HK-2 (cell line): Measurements from ENCODE around the gene IL6ST.
"Not testable (repeated sequence)": the region's sequence is repeated elsewhere in the genome, so short reads cannot be mapped to it uniquely, and the experiment has no call there.

Experiments used
- DNase-seq: peaks from one replicate; pipeline ENCODE4 v3.0.0-alpha.2; 2018; ENCODE audit not compliant: unreplicated experiment

The IL6ST gene

GRCh38 chr5:55966284-55966683 lies 28.5 kb downstream of the IL6ST start:
- DNase-seq = no peak

- no peak for DNase-seq
These were observed 29.2 kb downstream of the IL6ST start for GRCh38 chr5:55965525-55965924.

- no peak for DNase-seq
These were observed 34.0 kb downstream of the IL6ST start for GRCh38 chr5:55960779-55961178.

GRCh38 chr5:55959208-55959607 lies 35.6 kb downstream of the IL6ST start:
- no peak for DNase-seq

GRCh38 chr5:55941154-55941553 lies 53.6 kb downstream of the IL6ST start:
- not testable (repeated sequence) for DNase-seq

GRCh38 chr5:55937598-55937997 lies 57.2 kb downstream of the IL6ST start:
- not testable (repeated sequence) for DNase-seq

GRCh38 chr5:55936100-55936693 lies 58.6 kb downstream of the IL6ST start:
- DNase-seq = peak; percentile 45

- no peak for DNase-seq
These were observed 59.4 kb downstream of the IL6ST start for GRCh38 chr5:55935371-55935770.

- DNase-seq = no peak
These were observed 60.0 kb downstream of the IL6ST start for GRCh38 chr5:55934720-55935119.

- no peak for DNase-seq
These were observed 60.6 kb downstream of the IL6ST start for GRCh38 chr5:55934115-55934613.

GRCh38 chr5:55933377-55934114 lies 61.2 kb downstream of the IL6ST start:
- DNase-seq = no peak

GRCh38 chr5:55932700-55933099 lies 62.1 kb downstream of the IL6ST start:
- no peak for DNase-seq

GRCh38 chr5:55929020-55929799 lies 65.6 kb downstream of the IL6ST start:
- no peak for DNase-seq

GRCh38 chr5:55927861-55928655 lies 66.7 kb downstream of the IL6ST start:
- DNase-seq = no peak

- no peak for DNase-seq
These were observed 68.3 kb downstream of the IL6ST start for GRCh38 chr5:55926476-55926875.

- no peak for DNase-seq
These were observed 69.1 kb downstream of the IL6ST start for GRCh38 chr5:55925712-55926111.

- DNase-seq = no peak
These were observed 69.6 kb downstream of the IL6ST start for GRCh38 chr5:55925181-55925580.

- no peak for DNase-seq
These were observed 70.0 kb downstream of the IL6ST start for GRCh38 chr5:55924744-55925143.

- DNase-seq = no peak
These were observed 70.8 kb downstream of the IL6ST start for GRCh38 chr5:55923865-55924500.

- no peak for DNase-seq
These were observed 71.5 kb downstream of the IL6ST start for GRCh38 chr5:55923177-55923771.

- no peak for DNase-seq
These were observed 73.1 kb downstream of the IL6ST start for GRCh38 chr5:55921617-55922016.
